GM18502 (cell line): ENCODE results near the gene ORAI2.
"Not testable (repeated sequence)": the region's sequence is repeated elsewhere in the genome, so short reads cannot be mapped to it uniquely, and the experiment has no call there.

Experiments used
- ATAC-seq: cut with Tn5 transposase; IDR thresholded peaks from one replicate; pipeline ENCODE4 v1.9.1; 2021; ENCODE audit warnings: mild to moderate bottlenecking; ENCODE audit not compliant: unreplicated experiment, poor library complexity

The ORAI2 gene

DNA sequence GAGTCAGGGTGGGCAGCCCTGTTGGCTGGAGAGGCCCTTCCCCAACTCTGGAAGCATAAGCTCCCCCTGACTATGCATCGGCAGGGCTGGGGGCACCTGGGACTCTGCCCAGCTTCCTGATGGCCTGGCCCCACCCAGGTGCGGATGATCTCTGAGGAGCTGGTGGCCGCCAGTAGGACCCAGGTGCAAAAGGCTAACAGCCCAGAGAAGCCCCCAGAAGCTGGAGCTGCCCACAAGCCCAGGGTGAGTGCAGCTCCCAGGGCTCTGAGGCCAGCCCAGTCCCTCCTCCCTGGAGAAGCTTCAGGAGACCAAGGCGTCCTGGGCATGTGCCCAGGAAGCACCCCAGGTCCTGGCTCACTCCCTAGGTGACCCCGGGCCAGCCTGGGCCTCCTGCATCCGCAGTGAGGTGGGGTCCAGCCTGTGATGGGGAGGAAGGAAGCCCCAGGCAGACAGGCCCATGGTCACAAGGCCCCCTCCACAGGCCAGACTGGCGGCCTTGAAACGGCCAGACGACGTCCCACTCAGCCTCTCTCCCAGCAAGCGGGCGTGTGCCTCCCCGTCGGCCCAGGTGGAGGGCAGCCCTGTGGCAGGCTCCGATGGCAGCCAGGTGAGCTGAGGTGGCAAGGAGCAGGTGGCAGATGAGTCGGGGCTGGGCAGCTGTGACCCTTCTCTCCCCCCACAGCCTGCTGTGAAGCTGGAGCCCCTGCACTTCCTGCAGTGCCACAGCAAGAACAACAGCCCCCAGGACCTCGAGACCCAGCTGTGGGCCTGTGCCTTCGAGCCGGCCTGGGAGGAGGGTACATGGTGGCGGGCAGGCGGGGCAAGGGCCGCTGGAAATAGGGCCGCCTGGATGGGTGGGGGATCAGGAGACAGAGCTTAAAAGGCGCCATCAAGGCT lies 34.5 kb downstream of the ORAI2 start:
- no peak for ATAC-seq

DNA sequence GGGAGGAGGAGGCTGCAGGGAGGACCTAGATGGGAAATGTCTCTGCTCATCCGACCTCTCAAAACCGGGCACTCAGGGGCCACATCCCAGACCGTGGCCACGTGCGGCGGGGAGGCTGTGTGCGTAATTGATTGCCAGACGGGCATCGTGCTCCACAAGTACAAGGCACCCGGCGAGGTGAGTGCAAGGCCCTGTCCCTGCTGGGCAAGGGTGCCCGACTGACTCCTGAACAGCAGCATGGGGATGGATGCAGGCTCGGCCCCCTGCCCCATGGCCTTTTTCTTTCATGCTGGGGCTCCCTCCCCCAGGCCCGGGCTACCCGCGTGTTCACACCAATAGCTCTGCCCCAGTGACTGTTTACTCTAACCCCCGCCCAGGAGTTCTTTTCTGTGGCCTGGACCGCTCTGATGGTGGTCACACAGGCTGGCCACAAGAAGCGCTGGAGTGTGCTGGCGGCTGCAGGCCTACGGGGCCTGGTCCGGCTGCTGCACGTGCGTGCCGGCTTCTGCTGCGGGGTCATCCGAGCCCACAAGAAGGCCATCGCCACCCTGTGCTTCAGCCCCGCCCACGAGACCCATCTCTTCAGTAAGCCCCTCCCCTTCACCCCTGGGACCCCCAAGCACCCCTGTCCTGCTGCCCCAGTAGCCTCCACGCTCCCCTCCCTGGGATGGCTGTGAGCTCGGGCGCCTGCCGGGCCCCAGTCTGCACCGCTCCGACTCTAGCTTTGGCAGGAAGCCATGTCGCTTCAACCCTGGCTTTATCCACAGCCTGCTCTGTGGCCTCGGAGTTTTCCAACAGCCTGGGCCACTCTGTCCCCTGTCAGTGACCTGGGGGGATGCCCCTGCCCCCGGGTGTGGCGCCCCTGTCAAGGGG lies 35.3 kb downstream of the ORAI2 start:
- no peak for ATAC-seq

DNA sequence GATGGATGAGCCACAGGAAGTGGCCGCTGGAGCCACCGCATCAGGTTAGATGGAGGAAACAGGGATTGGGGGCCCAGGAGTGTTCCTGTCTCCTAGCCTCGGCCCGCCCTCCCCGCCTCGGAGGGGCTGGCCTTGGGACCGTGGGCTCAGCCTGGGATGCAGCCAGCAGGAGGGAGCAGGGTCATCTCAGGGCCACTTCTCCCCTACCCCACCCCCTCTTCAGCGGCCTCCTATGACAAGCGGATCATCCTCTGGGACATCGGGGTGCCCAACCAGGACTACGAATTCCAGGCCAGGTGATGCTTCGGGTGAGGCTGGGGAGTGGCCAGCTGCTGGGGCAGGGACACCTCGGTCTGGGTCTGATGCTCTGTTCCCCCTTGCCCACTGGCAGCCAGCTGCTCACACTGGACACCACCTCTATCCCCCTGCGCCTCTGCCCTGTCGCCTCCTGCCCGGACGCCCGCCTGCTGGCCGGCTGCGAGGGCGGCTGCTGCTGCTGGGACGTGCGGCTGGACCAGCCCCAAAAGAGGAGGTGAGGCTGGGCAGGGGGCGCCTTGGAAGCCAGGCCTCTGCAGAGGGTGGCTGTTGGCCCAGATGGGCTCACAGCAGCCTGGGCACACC lies 36.1 kb downstream of the ORAI2 start:
- ATAC-seq: no peak

DNA sequence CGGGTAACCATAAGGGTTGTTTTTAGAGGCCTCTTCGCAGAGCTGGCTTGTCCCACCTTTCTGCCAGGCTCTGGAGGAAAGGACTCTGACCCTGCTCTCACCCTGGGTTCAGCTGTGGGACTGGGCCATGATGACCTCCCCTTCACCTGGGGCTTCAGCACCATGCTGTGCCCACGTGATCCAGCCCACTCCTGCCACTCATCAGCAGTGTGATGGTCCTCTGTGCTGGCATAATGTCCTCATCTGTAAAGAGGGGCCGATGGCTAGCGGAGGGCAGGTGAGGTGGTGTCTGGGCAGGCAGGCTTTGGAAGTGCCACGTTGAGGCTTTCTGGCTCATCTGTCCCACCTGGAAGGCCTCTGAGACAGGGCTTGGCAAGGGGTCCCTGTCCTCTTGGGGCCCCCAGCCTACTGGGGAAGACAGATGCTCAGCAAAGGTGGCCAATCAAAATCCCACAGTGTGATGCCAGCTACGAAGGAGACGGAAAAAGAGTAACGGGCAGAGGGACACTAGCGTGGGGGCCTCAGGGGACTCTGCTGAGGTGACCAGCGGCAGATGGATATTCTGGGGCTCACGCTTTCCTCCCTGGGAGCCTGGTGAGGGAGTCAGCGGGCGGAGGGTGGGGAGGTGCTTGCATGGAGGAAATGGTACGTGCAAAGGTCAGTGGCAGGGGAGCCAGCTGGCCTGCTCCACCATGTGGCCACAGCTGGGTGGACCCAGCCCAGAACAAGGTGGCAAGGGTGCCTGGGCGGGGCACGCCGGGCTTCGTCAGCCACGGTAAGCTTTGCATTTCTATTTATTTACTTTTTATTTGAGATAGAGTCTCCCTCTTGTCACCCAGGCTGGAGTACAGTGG lies 36.8 kb downstream of the ORAI2 start:
- no peak for ATAC-seq

DNA sequence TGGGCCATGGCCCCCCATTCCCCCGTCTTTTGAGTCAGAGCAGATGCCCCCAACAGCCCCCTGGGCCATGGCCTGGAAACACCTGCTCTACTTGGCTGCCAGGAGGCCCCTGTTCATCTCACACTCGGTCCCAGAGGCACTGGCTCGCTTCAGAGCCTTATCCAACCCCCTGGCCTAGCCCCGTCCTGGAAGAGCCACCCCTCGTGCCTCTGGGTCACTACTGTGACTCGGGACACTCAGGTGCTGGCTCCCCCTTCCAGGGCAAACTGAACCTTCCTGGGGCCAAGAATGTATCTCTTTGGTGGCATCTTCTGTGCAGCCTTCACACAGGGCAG lies 38.4 kb downstream of the ORAI2 start:
- ATAC-seq: no peak

DNA sequence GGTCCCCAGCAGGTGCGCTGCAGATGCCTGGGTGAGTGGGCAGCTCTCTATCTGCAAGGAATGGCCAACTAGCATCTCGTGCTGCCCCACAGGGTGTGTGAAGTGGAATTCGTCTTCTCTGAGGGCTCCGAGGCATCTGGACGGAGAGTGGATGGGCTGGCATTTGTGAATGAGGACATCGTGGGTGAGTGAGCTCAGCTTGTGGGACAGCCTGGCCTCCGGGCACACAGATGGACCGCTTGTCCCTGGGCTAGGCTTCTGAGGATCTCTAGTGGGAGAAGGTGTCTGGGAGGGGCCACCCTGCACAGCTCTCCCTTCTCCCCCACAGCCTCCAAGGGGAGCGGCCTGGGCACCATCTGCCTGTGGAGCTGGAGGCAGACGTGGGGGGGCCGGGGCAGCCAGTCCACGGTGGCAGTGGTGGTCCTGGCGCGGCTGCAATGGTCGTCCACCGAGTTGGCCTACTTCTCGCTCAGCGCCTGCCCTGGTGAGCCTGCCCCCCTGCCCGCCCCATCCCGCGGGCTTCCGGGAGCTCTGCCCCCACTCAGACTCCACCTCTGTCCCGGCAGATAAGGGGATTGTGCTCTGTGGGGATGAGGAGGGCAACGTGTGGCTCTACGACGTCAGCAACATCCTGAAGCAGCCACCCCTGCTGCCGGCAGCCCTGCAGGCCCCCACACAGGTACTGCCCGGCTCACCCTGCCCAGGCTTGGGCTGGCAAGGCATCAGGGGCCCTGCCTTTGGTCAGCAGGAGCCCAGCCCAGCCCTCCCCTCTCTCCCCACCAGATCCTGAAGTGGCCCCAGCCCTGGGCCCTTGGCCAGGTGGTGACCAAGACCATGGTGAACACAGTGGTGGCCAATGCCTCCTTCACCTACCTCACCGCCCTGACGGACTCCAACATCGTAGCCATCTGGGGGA lies 39.0 kb downstream of the ORAI2 start:
- no peak for ATAC-seq

DNA sequence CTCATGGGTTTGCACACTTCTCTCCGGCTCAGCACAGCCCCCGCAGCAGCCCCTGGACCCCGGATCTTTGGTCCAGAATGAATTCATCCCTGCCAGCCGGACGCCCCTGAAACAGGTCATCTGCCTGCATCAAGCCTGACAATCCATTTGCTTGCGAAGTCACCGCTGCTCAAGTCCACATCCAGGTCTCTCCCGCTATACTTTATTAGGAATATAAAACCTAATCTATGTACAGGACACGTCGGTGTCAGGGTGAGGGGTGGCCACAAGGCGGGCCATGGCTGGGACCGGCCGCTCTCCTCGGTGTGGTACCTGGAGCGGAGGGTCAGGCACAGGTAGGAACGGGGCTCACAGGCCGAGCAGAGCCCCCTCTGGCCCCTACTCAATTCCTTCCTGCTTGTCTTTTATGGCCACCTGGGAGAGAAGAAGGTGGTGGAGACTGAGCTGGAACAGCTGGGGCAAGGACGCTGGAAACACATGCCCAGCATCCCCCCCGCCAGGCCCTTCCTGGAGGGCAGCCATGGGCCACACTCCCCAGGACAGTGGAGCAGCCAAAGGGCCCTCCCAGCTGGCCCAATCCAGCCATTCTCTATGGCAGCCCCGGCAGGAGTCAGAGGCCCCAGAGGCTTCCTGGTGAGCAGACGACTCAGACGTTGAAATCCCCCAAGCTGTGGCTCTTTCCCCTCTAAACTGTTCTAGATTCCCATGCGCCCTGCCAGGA lies 40.1 kb downstream of the ORAI2 start:
- ATAC-seq: no peak

DNA sequence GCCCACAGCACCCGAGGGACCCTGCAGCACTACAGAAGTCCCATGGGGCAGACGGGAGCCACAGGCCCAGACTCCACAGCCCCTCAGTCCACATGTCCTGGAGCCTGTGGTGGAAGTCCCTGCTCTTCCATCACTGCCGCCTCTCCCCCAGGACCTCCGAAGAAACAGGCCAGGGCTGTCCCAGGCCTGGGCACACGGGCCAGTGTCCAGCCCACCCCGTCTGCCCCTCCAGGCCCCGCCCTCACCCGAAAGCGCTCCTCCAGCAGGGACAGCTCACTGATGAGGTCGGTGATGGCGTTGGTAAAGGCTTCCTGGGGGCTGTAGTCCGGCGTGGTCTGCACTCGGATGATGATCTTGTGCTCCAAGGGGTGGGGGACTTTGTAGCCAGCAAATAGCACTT lies 40.7 kb downstream of the ORAI2 start:
- not testable (repeated sequence) for ATAC-seq

DNA sequence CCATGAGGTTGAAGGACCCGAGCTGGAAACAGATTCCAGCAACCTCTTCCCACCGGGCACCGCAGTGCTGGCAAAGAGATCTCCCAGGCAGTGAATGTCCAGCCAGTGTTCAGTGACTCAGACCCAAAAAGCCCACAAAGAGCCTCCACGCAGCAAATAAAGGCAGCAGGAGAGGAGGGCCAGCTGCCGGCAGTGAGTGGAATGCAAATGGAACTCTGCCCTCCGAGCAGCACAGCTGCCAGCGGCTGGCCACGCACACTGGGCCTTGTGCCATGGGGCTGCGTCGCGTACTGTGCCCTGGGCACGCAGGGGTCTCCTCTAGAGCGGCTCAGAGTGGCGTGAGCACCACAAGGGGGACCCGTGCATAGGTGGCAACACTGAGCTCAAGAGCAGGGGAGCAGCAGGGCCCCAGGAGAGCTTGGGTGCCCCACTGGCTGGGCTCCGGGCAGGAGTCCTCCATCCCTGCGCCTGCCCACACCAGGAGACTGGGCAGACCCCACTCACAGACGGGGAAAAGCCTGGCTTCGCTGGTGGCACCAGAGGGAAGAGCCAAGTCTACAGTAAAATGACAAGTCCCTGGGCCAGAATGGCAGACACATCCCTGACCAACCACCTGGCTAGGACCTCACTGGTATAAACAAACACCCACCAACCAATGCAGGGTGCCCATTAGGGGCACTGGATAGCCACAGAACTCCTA lies 41.5 kb downstream of the ORAI2 start:
- not testable (repeated sequence) for ATAC-seq

DNA sequence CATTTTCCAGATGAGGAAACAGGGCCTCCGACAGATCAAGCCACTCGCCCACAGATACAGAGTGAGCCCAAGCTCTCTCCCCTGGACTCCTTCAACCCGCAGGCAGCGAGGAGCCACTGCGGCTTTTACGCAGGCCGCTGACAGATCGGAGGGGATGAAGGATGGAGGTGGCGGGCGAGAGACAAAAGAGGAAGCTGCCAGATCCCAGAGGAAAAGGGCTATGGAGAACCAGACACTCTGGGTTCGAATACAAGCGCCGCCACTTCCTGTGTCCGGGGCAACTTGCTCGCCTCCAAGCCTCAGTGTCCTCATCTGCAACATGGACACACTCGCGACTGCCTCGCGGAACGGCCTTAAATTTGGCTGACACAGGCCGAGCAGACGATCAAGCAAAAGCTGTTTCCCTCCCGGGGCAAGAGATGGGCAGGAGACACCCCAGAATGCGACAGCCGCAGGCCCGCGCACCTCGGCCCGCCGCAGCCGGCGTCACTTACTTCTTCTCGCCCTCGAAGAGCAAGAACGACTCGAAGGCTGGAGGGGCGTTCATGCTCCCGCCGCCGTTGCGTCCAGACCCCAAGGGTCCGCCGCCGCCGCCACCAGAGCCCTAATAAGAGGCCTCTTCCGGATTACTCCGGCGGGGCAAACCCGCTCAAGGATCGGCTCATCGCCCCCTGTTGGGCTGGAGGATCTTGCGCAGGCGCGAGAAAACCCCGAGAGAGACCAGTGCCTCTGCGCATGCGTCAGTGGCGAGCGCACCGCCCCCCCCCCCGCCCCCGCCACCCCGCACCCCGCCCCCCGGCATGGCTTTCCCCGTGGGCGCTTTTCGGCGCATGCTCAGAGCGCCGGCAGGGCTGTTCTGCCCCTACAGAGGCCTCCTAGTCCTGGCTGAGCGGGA lies 45.2 kb downstream of the ORAI2 start, which contains the start of gene POLR2J:
Gene POLR2J (minus strand): TSS at position 609 of the 895 bp plus-strand sequence. CDS start 62 bp downstream, at position 547.
- ATAC-seq: peak; percentile 88

DNA sequence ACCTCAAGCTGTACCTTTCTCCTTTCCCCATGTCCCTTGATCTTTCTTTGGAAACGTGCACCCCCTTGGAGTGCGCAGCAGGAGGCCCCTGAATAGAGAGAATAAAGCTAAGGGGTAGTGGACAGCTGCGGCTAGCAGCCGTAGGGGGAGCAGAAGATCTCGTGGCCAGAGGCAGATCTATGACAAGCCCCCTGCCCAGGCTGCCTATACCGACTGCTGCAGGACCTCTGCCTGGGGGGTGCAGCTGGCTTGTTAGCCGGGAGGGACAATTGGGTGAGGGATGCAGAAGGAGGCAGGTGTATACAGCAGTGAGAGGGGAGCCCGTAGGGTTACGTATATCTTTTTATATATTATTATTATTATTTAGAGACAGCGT lies 45.8 kb downstream of the ORAI2 start:
- ATAC-seq: peak; percentile 39

DNA sequence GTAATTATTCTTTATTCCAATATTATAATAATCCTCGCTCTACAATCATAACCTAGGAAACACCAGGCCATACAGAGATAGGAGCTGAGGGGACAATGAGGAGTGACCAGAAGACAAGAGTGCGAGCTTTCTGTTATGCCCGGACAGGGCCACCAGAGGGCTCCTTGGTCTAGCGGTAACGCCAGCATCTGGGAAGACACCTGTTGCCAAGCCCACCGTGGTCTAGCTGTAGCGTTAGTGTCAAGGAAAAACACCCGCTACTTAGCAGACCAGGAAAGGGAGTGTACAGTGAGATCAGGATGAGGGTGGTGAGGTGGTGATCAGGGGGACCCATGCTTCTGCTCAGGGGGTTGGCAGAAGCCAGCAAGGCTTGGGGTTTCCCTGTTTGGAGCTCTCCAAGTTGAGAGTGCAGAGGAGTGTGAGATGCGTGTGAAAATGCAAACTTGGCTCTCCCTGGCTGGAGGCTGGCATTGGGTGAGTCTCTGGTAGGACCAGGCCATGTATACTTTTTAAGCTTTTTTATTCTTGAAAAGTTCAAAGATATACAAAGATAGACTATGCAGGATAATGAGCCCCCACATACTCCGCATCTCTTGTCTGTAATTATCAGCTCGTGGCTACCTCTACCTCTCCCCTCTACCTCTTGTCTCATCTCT lies 46.7 kb downstream of the ORAI2 start:
- not testable (repeated sequence) for ATAC-seq

DNA sequence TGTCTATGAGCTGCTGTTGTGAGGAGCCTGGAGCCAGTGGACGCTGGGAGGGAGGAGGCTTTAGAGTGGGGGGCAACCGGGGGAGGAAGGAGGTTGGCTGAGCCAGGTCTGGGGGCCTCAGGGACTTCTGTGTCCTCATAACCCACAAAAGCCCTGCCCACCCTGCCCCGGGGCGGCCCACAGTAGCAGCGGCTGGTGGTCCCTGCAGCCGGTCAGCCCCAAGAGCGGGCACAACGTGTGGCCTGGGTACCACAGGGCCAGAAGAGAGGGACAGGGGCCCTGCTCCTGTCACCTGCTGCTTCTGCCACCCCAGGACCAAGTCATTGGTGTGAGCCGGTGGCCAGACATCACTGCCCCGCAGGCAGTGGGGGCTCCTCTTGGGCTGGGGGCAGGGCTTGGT lies 48.6 kb downstream of the ORAI2 start:
- not testable (repeated sequence) for ATAC-seq

DNA sequence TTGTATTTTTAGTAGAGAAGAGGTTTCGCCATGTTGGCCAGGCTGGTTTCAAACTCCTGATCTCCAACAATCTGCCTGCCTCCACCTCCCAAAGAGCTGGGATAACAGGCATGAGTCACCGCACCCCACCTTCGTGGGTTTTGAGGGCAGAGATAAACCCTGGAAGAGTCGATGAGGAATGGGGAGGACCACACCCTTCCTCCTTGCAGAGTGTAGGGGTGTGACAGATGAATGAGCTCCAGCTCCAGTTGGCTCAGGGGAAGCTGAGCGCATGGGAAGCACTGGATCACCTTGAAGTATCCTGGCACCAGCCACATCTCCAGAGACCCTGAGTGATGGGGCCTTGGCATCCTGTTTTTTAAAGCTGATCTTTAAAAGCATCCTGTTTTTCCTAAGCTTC lies 50.9 kb downstream of the ORAI2 start:
- ATAC-seq: not testable (repeated sequence)

DNA sequence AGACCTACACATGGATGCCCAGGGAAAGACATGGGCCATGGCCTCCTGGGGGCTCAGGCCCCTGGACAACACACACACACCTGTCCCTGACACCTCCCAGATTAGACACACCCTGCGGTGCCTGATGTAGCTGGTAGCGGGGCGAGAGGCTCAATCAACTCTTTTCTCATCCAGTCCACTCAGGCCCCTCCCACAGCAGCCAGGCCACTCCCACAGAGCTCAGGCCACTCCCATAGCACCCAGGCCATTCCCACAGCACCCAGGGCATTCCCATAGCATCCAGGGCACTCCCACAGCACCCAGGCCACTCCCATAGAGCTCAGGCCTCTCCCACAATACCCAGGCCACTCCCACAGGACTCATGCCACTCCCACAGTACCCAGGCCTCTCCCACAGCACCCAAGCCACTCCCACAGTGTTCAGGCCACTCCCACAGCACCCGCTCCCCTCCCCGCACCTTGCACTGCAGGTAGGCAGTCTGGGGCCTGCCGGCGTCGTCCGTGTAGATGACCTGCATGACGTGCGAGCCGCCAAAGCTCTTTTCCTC lies 57.2 kb downstream of the ORAI2 start:
- ATAC-seq: peak; percentile 62
